ENCODE measurements around the gene SPG7. TPM values are rescaled to one million over a fixed set of nuclear protein-coding genes. Genes with fewer than 3 reads are reported as not detected.

SPG7 gene
- total RNA-seq, 1 donor from 2014 or later, result 116 TPM

DNA sequence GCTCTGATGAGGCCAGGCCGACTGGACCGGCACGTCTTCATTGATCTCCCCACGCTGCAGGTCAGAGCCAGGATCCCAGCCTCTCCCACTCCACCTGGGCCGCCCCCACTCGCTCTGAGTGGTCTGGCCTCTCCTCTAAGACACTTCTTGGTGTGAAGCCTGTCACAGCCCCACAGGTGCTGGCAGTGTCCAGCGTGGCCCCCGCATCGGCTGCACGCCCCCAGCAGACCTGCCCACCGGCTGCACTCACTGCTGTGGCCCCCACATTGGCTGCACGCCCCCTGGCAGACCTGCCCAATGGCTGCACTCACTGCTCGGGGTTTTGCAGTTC lies 36.5 kb downstream of the SPG7 start:
- intact Hi-C loops (cut with micrococcal nuclease), result no loop called here

DNA sequence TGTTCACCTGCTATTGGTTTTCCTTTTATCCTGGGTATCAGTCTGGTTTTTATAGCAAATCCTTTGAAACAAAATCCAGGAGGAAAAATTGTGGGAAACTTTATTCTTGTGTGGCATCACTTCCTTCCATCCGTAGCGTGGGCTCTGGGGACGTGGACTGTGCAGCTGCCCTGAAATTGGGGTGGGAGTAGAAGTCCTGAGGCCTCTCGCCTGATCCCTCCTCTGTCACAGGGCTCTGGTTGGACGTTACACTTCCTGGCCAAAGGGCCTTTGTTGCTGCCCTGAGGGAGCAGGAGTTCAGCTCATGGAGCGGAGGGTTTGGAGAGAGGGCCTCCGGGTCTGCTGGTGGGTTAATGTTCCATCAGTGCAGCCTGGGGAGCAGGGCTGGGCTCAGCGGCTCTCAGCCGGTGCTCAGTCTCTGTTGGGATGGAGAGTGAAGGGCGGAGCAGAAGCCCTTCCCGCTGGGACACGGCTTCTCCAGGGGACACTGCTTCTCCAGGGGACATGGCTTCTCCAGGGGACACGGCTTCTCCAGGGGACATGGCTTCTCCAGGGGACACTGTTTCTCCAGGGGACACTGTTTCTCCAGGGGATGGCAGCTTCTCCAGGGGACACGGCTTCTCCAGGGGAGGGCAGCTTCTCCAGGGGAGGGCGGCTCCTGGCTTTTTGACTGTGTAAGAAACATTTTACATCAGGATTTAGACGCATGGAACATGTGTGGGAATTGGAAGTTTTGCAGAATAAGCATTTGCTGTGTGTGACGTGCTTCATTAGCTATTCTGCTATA lies 37.0 kb downstream of the SPG7 start:
- intact Hi-C loops (cut with micrococcal nuclease), result no loop called here

DNA sequence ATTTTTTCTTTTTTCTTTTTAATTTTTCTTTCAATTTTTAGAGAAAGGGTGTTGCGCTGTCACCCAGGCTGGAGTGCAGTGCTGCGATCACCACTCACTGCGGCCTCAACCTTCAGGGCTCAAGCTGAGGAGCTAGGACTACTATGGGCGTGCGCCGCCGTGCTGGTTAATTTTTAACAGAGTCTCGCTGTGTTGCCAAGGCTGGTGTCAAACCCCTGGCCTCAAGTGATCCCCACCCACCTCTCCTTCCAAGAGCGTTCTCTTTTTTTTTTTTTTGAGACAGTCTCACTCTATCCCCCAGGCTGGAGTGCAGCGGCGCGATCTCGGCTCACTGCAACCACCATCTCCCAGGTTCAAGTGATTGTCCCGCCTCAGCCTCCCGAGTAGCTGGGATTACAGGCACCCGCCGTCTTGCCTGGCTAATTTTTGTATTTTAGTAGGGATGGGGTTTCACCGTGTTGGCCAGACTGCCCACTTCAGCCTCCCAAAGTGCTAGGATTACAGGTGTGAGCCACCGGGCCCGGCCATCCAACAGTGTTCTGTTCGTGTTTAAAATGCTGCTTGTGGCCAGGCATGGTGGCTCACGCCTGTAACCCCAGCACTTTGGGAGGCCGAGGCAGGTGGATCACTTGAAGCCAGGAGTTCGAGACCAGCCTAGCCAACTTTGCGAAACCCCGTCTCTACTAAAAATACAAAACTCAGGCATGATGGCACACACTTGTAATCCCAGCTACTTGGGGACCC lies 37.8 kb downstream of the SPG7 start:
- intact Hi-C loops (cut with micrococcal nuclease), result no loop called here

DNA sequence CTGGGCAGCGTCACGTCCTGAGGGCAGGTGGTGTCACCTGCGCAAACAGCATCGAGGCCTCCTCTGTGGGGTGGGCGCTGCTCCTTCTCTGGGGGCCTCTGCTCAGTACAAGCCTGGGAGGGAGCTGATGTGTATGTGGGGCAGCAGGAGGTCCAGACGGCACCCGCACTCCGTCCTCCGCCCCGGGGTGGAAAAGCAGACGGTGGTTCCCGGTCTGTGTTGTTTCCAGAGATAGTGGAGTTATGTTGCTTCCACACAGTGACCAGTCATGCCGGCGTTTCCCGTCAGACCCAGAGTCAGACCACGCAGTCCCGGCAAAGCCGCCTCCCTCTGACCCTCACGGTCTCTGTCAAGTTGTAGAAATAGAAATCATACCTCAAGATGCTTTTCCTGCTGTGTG lies 38.6 kb downstream of the SPG7 start:
- intact Hi-C loops (cut with micrococcal nuclease), result no loop called here

DNA sequence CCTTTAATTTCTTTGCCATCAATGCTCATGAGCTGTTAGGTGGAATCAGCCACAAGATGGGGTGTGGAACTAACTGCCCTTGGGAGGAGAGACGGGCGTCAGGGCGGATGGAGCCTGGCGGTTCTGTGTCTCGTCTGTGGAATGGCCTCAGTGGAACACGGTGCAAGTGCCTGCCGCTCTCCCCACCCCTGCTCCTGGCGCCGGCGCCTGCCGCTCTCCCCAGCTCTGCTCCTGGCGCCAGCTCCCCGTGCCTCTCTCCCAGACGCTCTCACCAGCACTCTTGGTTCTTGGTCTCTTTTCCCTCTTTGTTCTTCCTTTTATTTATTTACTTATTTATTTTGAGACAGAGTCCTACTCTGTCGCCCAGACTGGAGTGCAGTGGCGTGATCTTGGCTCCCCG lies 39.1 kb downstream of the SPG7 start:
- intact Hi-C loops (cut with micrococcal nuclease), result no loop called here

DNA sequence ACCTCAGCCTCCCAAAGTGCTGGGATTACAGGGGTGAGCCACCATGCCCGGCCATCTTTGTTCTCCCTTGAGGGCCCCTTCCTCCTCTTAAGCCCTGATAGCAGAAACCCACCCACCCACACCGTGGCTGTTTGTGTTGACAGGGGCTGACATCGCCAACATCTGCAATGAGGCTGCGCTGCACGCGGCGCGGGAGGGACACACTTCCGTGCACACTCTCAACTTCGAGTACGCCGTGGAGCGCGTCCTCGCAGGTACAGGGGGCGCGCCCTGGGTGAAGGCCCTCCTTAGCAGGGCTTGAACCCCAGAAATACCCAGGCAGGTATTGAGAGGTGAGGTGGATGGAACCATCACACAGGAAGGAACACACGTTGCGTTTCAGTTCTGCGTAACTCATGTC lies 39.7 kb downstream of the SPG7 start:
- intact Hi-C loops (cut with micrococcal nuclease), result no loop called here

DNA sequence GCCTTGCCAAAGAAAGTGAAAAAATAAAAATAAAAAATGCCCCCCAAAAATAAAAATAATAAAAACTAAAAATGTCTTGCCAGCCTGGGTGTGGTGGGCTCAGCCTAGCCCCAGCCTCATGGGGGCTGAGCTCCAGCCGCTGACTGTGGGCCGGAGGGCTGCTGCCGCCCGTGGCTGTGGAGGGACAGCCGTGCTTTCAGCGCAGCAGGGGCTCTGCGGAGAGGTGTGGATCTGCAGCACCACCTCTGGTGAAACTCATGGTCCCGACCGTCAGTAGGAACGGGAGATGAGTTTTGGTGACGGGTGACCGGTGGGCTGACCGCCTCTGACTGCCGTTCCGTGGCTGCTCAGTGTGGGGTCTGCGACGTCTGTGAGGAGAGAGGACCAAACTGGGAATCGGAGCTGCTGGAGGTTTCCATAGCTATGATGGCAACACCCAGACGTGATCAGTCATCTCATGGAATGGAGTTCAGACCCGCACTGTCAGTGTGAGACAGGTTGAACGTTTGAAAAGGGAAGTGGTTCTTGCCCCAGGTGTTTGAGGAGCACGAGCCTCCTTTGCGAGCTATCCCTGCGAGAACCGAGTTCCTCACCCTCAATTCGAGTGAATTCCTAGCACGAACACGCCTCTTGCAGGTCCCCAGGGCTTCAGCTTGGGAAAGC lies 40.3 kb downstream of the SPG7 start:
- intact Hi-C loops (cut with micrococcal nuclease), result no loop called here

DNA sequence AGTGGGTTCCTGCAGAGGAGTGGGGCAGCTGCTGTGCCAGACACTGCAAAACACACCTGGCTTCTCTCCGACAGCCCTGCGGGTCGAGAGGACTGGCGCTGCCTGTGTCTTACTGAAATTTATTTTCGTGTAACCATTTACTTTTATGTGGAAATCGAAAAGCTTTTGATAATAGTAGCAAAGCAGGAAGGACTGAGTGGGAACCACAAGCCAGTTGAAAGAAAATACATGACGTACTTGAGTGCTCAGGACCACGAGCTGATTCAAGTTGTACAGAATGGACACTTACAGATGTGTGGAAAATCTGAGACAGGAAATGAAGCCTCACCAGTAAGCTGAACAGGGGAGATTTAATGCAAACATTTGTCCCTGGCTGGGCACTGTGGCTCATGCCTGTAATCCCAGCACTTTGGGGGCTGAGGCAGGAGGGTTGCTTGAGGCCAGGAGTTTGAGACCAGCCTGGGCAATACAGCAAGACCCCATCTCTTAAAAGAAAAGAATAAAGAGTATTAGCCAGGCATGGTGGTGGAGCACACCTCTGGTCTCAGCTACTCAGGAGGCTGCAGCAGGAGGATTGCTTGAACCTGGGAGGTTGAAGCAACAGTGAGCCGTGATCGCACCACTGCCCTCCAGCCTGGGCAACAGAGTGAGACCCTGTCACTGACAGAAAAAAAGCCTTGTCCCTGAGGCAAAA lies 41.0 kb downstream of the SPG7 start:
- intact Hi-C loops (cut with micrococcal nuclease), result no loop called here

DNA sequence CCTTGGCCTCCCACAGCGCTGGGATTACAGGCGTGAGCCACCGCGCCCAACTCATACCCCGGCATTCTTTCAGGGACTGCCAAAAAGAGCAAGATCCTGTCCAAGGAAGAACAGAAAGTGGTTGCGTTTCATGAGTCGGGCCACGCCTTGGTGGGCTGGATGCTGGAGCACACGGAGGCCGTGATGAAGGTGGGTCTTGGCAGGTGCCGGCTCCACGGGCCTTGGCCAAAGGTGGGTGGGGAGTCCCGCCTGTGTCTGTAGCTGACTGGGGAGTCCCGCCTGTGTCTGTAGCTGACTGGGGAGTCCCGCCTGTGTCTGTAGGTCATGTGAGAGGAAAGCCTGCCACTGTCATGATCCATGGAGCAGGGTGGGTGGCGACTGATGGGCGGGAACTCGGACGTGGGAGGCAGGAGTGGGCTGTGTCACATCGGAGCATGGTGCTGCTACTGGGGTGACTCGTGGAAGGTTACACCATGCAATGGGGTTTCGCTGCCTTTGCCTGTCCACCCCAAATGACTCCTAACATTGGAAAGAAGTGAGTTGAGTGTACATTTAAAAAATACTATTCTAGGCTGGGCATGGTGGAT lies 42.3 kb downstream of the SPG7 start:
- intact Hi-C loops (cut with micrococcal nuclease), result no loop called here

DNA sequence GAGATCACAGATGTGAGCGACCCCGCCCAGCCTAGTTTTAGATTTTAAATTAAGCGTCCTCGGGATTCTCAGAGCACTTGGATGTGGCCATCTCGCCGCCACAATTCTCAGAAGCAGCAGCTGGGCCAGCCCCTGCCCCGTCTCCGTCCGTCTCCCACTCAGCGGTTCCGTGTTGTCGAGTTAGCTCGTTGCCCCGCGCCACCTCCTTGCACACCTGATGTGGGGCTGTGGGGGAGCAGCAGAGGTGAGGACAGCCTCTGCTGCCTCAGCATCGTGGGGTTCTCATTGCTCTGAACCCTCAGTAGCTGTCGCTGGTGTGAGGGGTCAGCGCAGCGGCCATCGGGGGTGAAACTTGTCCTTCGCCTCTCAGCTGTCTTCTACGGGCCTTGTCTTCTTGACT lies 44.1 kb downstream of the SPG7 start:
- intact Hi-C loops (cut with micrococcal nuclease), result no loop called here

DNA sequence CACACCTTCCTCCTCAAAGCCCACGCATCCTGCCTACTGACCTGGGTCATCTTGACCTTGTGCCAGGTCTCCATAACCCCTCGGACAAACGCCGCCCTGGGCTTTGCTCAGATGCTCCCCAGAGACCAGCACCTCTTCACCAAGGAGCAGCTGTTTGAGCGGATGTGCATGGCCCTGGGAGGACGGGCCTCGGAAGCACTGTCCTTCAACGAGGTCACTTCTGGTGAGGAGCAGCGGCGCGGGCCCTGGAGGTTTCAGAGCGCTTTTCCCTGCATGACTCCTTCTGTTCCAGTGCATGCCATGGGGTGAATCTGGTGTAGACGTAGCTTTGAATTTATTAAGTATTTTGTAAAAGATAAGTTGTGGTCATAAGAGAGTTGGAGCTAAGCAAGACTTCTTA lies 44.7 kb downstream of the SPG7 start:
- intact Hi-C loops (cut with micrococcal nuclease), result no loop called here

DNA sequence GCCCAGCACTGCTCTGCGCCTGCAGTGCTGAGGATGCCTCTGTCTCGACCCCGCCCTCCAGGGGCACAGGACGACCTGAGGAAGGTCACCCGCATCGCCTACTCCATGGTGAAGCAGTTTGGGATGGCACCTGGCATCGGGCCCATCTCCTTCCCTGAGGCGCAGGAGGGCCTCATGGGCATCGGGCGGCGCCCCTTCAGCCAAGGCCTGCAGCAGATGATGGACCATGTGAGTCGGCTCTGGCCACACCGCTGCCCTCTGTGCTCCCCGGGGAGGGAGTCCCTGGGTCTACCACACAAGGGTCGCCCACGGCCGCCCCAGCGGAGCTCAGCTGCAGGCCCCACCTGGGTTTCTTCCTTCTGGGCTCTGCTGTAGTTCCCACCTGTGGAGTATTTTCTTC lies 45.5 kb downstream of the SPG7 start:
- intact Hi-C loops (cut with micrococcal nuclease), result no loop called here

DNA sequence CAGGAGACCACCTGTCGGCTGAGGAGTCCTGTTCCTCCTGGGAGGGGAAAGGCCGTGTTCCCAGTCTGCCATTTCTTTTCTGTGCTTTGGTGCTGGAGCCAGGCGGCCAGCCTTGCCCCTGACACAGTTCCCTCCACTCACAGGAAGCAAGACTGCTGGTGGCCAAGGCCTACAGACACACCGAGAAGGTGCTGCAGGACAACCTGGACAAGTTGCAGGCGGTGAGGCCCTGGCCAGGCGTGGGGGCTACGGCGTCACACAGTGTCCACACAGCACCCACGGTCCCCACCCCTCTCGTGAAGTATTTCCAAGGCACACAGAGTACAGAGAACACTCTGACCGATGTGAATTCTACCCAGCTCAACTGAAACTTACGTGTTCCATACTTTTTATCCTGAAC lies 46.1 kb downstream of the SPG7 start:
- intact Hi-C loops (cut with micrococcal nuclease), result no loop called here

DNA sequence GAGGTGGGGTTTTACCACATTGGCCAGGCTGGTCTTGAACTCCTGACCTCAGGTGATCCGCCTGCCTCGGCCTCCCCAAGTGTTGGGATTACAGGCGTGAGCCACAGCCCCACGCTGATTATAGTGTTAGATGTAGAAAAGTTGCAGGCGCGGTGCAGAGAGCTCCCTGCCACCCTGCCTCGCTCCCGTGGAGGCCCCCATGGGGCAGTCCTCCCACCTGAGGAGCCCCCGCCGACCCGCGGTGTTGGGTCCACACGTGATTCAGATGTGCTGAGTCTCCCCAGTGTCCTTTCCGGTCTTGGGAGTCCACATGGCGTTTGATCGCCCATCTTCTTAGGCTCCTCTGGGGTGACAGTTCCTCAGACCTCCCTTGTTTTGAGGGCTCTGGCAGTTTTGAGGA lies 47.1 kb downstream of the SPG7 start:
- intact Hi-C loops (cut with micrococcal nuclease), result loop anchor here (5.0 kb wide), 1 partner anchor 238 kb away; no protein-coding TSS in a partner anchor

DNA sequence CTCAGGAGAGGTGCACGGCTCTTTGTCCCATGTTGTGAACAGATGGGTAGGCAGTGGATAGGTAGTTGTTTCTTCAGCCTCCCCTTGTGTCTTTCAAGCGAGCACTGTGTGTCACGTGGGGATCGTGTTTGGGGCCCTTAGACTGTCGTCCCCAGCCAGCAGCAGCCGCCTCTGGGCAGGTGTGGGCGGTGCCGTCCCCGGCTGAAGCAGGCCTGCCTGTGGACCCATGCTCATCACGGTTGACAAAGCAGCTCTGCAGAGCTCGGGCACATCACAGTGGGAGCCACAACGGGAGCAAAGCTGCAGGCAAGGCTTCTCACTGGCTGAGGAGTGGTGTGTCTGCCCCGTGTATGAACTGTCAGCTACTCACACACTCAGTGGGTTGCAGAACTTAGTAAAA lies 47.6 kb downstream of the SPG7 start:
- intact Hi-C loops (cut with micrococcal nuclease), result loop anchor here (5.0 kb wide), 1 partner anchor 238 kb away; no protein-coding TSS in a partner anchor

DNA sequence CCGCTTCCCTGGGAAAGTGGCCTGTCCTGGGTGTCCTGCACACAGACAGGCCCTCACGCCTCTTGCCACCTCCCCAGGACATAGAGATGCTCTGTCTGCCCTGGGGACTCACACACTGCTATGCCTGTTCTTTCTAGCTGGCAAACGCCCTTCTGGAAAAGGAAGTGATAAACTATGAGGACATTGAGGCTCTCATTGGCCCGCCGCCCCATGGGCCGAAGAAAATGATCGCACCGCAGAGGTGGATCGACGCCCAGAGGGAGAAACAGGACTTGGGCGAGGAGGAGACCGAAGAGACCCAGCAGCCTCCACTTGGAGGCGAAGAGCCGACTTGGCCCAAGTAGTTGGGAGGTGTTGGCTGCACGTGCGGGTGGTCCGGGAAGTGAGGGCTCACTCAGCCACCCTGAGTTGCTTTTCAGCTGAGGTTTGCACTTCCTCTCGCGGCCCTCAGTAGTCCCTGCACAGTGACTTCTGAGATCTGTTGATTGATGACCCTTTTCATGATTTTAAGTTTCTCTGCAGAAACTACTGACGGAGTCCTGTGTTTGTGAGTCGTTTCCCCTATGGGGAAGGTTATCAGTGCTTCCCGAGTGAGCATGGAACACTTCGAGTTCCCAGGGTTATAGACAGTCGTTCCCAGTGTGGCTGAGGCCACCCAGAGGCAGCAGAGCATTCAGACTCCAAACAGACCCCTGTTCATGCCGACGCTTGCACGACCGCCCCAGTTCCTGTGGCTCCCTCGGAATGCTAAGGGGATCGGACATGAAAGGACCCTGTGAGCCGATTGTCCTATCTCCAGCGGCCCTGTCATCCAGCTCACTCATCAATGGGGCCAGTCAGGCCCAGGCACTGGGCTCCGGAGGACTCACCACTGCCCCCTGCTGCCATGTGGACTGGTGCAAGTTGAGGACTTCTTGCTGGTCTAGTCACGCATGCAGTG lies 48.8 kb downstream of the SPG7 start:
- intact Hi-C loops (cut with micrococcal nuclease), result loop anchor here (1.0 to 5.0 kb wide), 2 partner anchors 224 to 240 kb away; no protein-coding TSS in a partner anchor

DNA sequence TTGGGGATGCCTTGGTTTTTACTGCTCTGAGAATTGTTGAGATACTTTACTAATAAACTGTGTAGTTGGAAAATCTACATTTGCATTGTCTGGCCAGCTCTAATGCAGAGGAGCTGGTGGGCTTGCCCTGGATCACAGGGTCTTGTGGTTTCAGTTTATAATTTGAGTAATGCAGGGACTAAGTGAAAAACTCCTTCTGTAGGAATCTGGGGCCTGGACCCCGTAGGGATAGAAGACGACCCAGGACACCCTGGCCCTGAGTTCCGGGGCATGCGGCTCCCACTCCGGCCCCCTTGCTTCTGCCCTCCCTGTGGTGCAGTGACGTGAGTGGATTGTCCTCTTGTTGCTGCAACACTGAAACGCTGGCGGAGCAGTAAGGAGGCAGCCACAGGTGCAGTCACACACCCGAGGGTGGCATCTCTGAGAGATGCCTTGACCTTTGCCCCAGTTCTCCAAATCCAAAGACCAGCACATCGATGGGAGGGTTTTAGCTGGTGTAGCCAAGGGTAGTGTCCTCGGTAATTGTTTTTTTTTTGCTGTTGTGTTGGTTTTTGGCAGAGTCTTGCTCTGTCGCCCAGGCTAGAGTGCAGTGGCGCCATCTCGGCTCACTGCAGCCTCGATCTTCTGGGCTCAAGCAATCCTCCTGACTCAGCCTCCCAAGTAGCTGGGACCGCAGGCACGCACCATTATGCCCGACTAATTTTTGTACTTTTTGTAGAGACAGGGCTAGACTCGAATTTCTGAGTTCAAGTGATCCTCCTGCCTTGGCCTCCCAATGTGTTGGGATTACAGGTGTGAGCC lies 49.7 kb downstream of the SPG7 start:
- intact Hi-C loops (cut with micrococcal nuclease), result loop anchor here (1.0 to 5.0 kb wide), 2 partner anchors 225 to 241 kb away; no protein-coding TSS in a partner anchor

DNA sequence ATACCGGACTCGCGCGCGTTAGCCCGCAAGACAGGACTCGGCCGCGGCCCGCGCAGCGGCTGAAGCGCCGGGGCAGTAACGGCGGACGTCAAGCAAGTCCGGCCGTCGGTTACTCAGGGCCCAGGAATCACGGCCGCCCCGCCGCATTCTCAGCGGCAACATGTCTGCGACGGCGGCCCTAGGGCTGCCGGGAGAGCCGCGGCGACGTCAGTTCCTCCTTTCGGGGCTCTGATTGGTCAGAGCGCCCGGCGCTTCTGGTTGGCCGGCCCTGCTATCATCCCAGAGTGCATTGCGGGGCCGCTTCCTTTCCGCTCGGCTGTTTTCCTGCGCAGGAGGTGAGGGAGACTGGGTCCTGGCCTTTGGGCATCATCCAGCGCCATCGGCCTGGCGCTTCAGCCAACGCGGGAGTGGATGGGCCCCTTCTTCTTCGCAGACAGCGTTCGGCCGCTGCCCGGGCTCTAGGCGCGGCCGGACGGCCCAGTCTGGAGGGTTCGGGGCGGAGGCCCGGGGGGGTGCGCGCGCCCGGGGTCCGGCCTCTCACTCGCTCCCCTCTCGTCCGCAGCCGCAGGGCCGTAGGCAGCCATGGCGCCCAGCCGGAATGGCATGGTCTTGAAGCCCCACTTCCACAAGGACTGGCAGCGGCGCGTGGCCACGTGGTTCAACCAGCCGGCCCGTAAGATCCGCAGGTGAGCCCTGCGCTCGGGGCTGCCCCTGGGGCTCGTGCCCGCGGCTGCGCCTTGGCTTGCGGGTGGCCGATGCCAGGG lies 52.4 kb downstream of the SPG7 start, which contains the start of gene RPL13:
Gene RPL13 (plus strand): TSS at position 305 of the 764 bp plus-strand sequence. CDS start 278 bp downstream, at position 583.
- intact Hi-C loops (cut with micrococcal nuclease), result loop anchor here (1.0 to 10.0 kb wide), 5 partner anchors 55 to 304 kb away; partner anchors contain the start of genes ANKRD11, CHMP1A, SPATA33 and VPS9D1

Data from T-helper 2 cell treated with Interferon-gamma antibody and Interleukin-4, amounts not matched to agents 100 ng/mL and 5 ng/mL, for 36 hours (primary cell).